ENCODE measurements around the gene OR5K2.
A peak's percentile ranks its signal among the peaks of the same experiment; 100 is the strongest.

Gene OR5K2

GRCh38 chr3:98497381-98497780 is at the start of gene OR5K2:
TSS of gene OR5K2 (plus strand) at chr3:98497681. CDS start at chr3:98497681, 0 bp downstream.
- no peak for DNase-seq (ENCODE audit: low read depth)

- no peak for DNase-seq (ENCODE audit: low read depth)
Measured at GRCh38 chr3:98449606-98450193, 47.8 kb upstream of the OR5K2 start.

GRCh38 chr3:98450372-98450771 is 47.1 kb upstream of the OR5K2 start:
- DNase-seq (ENCODE audit: low read depth): no peak

- no peak for DNase-seq (ENCODE audit: low read depth)
Measured at GRCh38 chr3:98453827-98454226, 43.7 kb upstream of the OR5K2 start.

- no peak for DNase-seq (ENCODE audit: low read depth)
Measured at GRCh38 chr3:98454929-98455328, 42.6 kb upstream of the OR5K2 start.

GRCh38 chr3:98457543-98457942 is 39.9 kb upstream of the OR5K2 start:
- DNase-seq (ENCODE audit: low read depth): no peak

- no peak for DNase-seq (ENCODE audit: low read depth)
Measured at GRCh38 chr3:98460220-98460619, 37.3 kb upstream of the OR5K2 start.

GRCh38 chr3:98462901-98463300 is 34.6 kb upstream of the OR5K2 start, which contains the start of gene OR5K1:
TSS of gene OR5K1 (plus strand) at chr3:98463201. CDS start at chr3:98469577, 6,376 bp downstream.
- no peak for DNase-seq (ENCODE audit: low read depth)

GRCh38 chr3:98482717-98483482 is 14.6 kb upstream of the OR5K2 start:
- DNase-seq (ENCODE audit: low read depth): no peak

GRCh38 chr3:98483626-98484025 is 13.9 kb upstream of the OR5K2 start:
- no peak for DNase-seq (ENCODE audit: low read depth)

- no peak for DNase-seq (ENCODE audit: low read depth)
Measured at GRCh38 chr3:98500019-98500418, 2.5 kb downstream of the OR5K2 start.

GRCh38 chr3:98501270-98501669 is 3.8 kb downstream of the OR5K2 start:
- DNase-seq (ENCODE audit: low read depth): no peak

- no peak for DNase-seq (ENCODE audit: low read depth)
Measured at GRCh38 chr3:98501863-98502576, 4.5 kb downstream of the OR5K2 start.

- DNase-seq (ENCODE audit: low read depth): no peak
Measured at GRCh38 chr3:98504539-98504938, 7.1 kb downstream of the OR5K2 start.

- DNase-seq (ENCODE audit: low read depth): no peak
Measured at GRCh38 chr3:98508582-98508981, 11.1 kb downstream of the OR5K2 start.

GRCh38 chr3:98512576-98512975 is 15.1 kb downstream of the OR5K2 start:
- DNase-seq (ENCODE audit: low read depth): no peak

- no peak for DNase-seq (ENCODE audit: low read depth)
Measured at GRCh38 chr3:98513091-98513511, 15.6 kb downstream of the OR5K2 start.

GRCh38 chr3:98513736-98514135 is 16.3 kb downstream of the OR5K2 start:
- no peak for DNase-seq (ENCODE audit: low read depth)

GRCh38 chr3:98514948-98515347 is 17.5 kb downstream of the OR5K2 start:
- no peak for DNase-seq (ENCODE audit: low read depth)

GRCh38 chr3:98518816-98519215 is 21.3 kb downstream of the OR5K2 start:
- DNase-seq (ENCODE audit: low read depth): no peak

- DNase-seq (ENCODE audit: low read depth): no peak
Measured at GRCh38 chr3:98519351-98519750, 21.9 kb downstream of the OR5K2 start.

- peak; percentile 31 for DNase-seq (ENCODE audit: low read depth)
Measured at GRCh38 chr3:98521897-98522543, 24.5 kb downstream of the OR5K2 start.

All from non-pigmented ciliary epithelial cell (primary cell).